COR-L47 (cell line): ENCODE data around the gene MTFR2.
"Not testable (repeated sequence)": the region's sequence is repeated elsewhere in the genome, so short reads cannot be mapped to it uniquely, and the experiment has no call there.

Experiments used
- DNase-seq: peaks from one replicate; lab custom pipeline; 2025; lab: John Stamatoyannopoulos, UW

The MTFR2 gene

DNA sequence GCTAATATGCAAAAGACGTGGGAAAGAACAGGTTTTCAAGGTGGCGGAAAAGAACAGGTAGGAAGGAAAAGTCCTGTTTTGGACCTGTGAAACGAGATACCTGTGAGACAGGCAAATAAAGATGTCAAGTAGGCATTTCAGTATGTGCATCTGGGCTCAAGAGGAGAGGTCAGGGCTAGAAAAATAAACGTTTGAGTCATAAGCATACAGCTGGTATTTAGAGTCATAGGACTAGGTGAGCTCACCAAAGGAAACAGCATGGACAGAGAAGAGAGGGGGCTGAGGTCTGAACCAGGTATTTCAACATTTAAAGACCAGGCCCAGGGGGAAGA is 14.9 kb downstream of the MTFR2 start:
- no peak for DNase-seq

DNA sequence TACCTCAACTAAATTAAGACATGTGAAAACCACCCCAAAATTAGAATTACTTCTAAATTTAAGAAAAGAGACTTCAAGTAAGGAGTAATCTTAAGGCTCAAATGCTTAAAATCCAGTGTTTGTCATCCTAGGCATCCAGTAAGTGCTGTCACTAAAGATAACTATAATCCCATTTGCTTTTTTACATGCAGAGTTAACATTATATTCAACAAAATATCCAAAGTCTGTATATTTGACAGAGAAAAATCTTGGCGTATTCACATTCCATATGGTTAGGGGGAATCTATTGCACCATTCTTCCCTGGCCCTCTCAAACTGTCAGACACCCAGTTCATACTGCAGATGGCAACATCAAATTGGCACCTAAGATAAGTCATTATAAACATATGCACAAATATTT is 17.4 kb downstream of the MTFR2 start:
- no peak for DNase-seq

DNA sequence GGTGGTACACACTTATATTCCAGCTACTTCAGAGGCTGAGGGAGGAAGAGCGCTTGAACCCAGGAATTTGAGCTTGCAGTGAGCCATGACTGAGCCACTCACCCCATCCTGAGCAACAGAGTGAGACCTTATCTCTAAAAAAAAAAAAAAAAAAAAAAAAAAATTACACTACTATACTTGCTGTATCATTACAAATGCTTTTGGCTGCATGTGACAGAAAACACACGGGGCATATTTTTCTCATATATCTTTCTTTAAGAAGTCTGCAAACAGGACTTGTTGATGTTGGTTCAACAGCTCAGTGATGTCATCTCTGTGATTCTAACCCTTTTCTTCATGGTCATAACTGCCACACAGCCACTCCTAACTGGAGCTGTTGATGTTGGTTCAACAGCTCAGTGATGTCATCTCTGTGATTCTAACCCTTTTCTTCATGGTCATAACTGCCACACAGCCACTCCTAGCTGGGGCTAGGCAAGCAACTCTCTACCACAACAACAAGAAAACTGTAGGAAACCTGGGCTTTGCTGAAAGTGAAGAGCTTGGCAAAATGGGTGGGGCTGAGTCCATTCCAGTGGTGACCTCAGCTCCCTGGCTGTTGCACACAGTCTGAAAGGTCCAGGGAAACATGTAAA is 19.8 kb downstream of the MTFR2 start:
- no peak for DNase-seq

DNA sequence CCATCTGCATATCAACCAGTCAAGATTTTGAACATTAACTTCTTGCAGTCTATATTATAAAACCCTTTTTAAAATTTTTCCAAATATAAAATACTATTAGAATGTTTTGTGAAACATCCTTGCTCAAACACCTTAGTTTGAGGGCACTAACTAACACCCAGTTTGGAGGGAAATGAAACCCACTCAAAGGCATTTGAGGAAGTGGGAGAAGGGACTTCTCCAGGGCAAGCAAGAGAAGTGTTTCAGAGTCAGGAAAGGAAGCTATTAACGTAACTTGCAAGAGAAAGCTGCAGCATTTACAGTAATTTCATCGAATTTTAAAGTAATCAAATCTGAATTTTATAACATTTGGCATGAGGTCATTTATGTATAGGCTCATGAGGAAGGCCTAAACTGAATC is 21.3 kb downstream of the MTFR2 start:
- DNase-seq: no peak

DNA sequence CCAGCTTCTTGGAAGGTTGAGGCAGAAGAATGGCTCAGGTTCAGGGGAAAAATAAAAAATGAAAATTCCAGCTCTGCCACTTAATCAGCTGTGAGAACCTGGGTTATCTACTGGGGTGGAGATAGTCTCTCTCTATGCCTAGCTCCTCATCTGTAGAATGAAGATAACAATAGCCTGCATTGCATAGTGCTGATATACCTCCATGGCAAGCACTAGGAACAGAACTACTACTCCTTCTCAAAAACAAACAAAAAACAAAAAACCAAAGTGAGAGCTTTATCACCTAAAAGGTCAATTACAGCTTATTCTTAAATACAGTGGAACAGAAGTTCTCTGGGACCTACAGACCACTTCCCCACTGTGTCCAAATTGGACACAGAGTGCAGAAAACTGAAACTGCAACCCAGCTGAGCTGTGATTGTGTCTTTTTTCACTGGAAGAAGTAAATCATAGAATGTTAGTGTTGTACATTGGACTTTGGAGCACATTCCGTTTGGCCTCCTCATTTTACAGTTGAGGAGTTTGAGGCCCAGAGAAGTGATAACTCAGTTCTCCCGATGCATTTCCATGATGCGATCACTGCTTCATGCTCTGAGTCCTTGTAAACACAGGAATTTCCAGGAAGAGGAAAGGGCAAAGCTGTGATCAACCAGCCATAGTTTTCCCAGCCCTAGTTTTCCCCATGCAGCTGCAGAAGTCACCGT is 23.3 kb downstream of the MTFR2 start:
- no peak for DNase-seq

DNA sequence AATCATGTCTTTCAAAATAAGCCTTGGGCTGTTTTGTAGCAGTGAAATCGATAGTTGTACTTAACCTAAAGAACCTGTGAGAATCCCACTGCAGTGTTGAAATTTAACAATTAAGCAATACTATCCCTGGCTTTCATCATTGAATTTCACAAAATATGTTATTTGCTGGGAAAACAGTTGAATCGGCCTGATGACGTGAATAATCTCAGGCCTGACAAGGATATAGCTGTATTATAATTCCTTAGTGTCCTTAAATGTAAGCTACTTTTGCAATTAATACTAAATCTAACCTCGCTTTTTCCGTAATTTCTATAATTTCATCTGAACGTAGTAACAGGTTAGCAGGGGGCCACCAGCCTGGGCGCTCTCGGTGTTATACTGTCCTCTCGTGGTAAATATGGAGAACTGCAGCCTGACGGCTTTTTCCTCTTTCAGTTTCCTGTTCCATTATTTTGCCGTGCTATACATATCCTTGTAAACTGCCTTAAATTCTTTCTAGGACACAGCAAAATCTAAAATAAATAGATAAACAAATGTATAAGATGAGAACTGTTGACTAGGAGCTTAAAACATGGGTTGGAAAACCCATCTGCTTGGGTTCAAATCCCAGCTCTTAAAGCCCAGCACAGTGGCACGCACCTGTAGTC is 24.0 kb downstream of the MTFR2 start:
- DNase-seq: peak; percentile 11

DNA sequence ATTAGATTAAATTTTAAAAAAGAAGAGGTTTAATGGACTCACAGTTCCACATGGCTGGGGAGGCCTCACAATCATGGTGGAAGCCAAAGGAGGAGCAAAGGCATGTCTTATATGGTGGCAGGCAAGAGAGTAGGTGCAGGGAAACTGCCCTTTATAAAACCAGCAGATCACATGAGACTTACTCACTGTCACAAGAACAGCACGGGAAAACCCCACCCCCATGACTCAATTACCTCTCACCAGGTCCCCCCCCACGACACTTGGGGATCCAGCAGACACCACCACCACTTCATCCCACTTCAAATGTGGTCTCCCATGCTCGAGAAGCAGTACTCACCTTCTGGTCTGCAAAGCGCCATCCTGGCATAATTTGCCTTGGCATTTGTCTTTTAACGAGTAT is 24.6 kb downstream of the MTFR2 start:
- DNase-seq: no peak

DNA sequence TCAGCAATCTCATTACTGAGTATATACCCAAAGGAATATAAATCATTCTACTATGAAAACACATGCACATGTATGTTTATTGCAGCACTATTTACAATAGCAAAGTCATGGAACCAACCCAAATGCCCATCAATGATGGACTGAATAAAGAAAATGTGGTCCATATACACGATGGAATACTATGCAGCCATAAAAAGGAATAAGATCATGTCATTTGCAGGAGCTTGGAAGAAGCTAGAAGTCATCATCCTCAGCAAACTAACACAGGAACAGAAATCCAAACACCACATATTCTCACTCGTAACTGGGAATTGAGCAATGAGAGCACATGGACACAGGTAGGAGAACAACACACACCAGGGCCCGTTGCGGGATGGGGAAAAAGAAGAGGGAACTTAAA is 25.1 kb downstream of the MTFR2 start:
- DNase-seq: not testable (repeated sequence)

DNA sequence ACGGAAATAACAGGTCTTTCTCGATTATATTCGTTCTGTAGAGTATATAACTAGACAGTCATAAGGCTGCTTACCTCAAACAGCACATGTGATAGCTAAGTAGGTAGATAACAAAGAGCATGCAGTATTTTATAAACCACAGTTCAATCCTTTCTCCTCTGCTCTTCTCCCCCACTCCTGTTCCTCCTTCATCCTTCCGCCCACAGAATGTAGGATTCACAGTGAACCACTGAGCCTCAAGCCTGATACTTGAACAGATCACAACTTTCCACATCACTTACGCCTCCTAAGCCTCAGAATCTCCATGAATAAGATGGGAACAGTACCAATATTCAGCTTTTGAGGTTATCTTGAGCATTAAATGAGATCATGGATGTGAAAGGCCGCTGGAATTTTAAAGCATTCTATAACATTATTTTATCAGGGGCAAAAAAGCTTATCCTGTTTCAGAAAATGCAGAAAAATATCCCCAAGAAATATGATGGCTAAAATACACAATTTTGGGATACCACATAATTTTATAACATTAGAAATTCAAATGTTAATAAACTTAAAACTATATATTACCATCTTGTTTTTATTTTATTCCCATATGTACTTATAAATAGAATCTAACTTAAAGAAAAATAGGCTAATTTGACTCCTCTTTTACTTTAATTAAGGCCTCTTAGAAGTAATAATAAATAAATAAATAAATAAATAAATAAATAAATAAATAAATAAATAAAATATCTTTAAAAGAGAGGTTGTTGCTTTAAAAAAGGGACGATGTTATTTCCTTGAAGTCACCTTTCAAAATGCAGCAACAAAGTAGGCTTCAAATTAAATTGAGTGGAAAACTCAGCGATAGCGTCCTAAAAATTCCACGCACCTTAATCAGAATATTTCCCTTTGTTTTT is 33.4 kb downstream of the MTFR2 start:
- no peak for DNase-seq

DNA sequence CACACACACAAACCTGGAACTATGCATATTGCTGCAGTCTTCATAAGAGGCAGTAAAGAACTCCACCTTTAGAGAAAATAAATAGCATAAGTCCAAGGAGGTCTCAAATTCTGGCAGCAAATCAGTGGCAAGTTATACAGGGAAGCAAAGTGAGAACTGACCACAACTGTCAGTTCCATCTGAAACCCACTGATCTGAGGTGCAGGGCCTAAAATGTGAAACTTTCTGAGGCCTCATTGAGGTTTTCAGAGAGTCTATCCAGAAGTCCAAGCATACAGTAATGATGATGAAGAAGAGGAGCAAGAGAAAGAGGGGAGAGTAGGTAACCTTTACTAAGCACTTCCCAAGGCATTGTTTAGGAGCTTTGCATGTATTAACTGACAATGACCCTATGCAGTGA is 36.3 kb downstream of the MTFR2 start:
- DNase-seq: no peak

DNA sequence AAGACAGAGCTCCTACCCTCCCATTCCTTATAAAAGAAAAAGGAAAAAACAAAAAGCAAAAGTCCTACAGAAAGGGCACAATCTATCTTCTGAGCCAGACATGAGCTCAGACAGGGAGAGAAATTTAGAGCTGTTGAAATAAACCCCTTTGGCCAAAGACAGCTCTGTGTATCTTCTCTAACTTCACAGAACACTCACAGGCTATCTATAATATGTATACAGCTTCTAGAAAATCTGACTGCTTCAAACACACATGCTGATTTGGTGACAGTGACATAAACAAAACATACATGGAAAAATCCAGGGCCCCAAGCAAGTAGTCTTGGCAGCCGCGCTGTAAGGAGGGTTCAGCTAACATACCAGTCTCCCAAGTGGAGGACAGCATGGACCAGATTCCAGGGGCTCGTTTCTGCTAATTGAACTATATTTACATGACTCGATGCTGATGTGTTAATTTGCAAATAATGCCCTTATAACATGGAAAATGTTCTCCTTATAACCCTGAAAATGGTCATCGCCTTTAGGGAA is 37.0 kb downstream of the MTFR2 start:
- no peak for DNase-seq

DNA sequence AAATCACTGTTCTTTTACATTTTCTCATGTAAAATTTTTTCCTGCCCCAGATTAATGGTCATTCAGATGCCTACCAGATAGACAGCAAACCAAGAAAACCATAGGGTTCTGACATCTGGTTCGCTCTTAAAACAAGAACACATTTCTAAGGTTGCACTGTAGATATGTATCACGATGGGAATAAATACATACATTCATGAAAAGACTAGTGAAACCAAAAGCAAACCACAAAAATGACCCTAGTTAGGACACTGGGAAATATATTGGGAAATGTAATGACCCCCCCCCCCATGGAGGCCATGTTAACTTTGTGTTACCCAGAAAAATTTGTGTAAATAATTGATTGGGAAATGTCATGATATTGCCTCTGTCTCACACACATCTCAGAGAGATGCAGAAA is 37.5 kb downstream of the MTFR2 start:
- DNase-seq: no peak

DNA sequence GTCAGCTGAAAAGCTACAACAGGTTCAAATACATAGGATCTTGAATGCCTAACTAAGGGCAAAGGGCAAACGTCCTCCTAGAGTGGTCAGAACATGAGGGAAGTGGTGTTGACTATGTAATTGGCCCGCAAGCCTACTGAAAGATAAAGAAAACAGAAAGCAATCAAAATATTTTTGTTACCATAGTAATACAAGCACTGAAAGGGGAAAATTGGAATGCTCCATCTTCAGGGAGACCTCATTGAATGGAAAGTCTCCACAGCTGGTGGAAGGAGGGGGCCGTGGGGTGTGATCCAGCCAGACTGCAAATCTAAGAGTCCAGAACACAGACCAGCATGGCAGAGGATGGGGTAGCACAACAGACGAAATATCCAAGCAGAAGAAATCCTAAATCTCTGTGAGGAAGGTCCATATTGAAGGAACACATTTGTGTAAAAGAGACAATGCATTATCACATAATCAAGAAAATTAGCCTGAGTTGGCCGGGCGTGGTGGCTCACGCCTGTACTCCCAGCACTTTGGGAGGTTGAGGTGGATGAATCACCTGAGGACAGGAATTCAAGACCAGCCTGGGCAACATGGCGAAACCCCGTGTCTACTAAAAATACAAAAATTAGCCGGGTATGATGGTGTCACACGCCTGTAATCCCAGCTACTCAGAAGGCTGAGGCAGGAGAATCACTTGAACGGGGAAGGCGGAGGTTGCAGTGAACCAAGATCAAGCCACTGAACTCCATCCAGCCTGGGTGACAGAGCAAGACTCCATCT is 39.5 kb downstream of the MTFR2 start:
- DNase-seq: no peak

DNA sequence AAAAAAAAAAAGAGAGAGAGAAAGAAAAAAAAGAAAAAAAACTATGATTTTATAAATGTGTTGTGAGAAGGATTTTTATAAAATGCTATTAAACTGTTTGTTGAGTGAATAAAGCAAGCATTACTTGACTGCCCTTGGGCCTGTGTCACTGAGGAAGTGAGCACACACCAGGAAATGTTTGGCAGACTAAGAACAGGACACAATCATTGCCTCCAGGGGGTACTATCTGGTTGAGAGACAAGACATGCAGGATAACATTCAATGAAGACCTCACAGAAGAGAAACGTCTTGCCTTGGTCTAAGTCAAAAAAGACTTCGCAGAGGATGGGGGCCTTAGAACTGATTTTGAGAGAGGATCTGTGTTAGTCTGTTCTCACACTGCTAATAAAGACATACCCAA is 40.6 kb downstream of the MTFR2 start:
- DNase-seq: no peak

DNA sequence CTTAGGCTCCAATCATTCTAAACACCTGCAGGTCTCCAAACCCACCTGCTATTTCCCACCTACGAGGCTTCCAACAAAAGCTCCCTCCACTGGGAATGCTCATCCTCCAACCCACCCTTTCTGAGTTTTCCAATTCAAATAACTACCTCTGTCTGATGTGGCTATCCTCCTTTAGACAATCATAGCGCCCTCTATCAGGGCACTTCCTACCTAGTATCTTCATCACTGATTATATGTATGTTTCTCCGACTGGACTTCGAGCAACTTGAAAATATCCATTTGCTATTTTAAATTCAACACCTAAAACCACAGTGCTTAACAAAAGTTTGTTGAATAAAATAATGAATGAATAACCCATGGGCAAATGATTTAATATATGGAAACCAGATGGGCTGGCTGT is 41.3 kb downstream of the MTFR2 start:
- no peak for DNase-seq

DNA sequence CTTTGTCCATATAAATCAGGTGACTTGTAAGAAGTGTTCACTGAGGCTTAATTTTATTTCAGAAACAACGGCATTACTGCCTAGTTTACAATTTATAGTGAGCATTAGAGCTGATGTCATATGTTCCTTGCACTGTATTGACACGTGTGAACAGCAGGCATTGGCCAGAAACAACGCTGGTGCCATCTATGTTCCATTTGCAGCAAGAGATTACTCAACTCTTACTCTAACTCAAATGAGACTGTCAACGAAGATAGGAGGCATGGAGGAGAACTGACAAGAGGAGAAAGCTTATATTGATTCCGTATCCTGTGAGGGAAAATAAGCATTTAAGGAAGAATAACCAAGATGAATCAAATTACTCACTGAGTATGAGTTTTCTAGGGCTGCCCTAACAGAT is 48.4 kb downstream of the MTFR2 start:
- peak; percentile 1 for DNase-seq

DNA sequence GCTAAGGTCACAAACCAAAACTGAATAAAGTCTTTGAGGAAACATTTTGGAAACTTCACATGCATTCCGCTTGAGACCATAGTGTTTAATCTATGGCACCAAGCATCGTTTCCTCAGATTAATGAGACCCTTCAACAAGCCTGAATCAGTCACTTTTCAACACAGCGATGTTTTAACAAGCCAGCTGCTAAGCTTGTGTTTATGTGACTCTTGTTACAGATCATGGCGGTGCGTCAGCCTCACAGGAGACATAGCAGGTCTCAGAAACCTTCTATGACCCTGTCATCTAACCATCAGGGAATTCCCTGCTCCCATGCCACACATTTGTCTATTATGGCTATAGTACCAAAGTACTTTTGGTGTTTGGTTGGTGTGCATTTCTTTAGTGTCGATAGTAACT is 57.2 kb downstream of the MTFR2 start:
- no peak for DNase-seq

DNA sequence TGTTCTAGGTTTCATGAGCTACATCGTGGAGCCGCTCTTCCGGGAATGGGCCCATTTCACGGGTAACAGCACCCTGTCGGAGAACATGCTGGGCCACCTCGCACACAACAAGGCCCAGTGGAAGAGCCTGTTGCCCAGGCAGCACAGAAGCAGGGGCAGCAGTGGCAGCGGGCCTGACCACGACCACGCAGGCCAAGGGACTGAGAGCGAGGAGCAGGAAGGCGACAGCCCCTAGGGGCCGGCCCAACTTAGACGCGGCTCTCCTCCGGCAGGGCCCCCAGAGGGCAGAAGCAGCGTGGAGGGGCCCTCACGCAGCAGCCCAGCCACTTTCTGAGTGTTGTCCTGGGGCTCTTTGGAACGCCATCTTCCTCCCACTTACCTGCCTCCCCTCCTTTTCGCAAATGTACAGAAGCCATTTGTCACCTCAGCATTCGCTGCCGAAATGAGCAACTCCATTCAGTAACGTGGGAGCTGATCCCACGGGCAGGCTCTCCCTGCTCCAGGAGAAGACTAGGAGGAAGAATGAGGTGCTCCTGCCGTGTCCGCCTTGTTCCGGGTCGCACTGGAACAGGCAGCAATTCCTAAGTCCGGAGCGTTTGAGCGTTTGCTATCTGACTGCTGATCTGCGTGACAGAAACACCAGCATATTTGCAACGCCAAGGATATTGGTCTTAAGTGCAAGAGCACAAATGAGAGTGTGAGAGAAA is 58.4 kb downstream of the MTFR2 start:
- no peak for DNase-seq

DNA sequence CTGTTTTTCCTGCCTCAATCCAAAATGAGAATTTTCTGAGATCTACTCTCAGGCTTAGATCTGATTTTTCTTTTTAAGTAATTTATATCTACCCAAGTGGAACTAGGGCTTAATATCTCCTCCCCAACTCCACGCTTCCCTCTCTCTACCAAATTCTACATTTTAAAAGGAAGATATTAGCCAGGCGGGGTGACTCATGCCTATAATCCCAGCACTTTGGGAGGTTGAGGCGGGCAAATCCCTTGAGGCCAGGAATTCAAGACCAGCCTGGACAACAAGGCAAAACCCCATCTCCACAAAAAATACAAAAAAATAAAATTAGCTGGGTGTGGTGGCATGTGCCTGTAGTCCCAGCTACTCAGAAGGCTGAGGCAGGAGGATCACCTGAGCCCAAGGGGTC is 61.0 kb downstream of the MTFR2 start:
- no peak for DNase-seq

DNA sequence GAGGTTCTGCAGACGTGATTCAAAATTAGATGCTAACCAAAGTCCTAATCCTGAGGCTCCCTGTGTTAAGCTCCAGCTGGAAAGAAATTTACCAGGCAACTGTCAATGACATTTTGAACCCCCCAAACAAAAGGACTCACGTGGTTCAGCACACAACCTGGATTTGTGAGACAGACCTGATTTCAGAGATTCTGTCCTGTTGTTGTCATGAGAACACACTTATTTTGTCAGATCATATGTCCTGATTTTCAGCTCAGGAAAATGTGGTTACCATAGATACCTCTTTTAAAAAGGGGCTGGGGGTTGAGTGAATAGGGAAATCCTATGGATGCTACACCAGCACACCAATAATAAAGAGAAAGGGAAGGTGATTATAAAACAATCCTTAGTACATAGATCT is 61.6 kb downstream of the MTFR2 start:
- DNase-seq: no peak

DNA sequence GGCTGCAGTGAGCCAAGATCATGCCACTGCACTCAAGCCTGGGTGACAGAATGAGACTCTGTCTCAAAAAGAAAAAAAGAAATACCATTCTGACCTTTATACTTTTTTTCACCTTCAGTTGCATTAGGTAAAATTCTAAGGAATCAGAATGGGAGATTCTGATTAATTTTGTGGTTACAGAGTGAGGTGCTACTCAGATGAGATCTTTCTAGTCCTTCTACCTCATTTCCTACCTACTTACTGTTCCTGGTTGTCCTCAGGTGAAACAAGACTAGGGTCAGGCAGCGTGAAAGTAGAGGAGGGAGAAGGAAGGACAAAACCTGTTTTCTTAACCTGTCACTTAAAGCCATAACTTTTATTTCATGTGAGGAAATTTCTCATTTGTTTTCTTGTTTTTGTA is 63.7 kb downstream of the MTFR2 start:
- no peak for DNase-seq
